ENCODE results near the gene SYF2. TPM values are rescaled to one million over a fixed set of nuclear protein-coding genes. Genes with fewer than 3 reads are reported as not detected.

SYF2 gene
- total and polyA plus RNA-seq, 2 experiments from 2014 or later, result 34.2 to 66.3 TPM

- DNase-seq (ENCODE audit: low spot score), result no peak
- Histone ChIP-seq H4K20me1 (ENCODE audit: insufficient read depth, poor library complexity, severe bottlenecking) (no peaks in the 10 kb centered on the region), H3K4me2 (no peak overlapping the region), H3K9me2 (replicated peaks; ENCODE audit: insufficient read depth) (no peaks in the 10 kb centered on the region), H3K79me2 (no peaks in the 10 kb centered on the region), H3K4me1 (ENCODE audit: insufficient read depth) (no peaks in the 10 kb centered on the region), H3K27me3 (no peaks in the 10 kb centered on the region), H3K36me3 (replicated peaks; ENCODE audit: insufficient read depth, low read depth) (no peaks in the 10 kb centered on the region), H3K27ac (no peak overlapping the region), H2AFZ (no peak overlapping the region), H3K4me3 (no peak overlapping the region), H3K9me3 (ENCODE audit: low read depth) (no peaks in the 10 kb centered on the region)
- TF ChIP-seq EZH2phosphoT487 (IDR thresholded peaks at IDR 0.05; ENCODE audit: low read depth, severe bottlenecking, unreplicated experiment), result no peak
- no peak for TF ChIP-seq EZH2 (IDR thresholded peaks at IDR 0.05; ENCODE audit: borderline replicate concordance)
- TF ChIP-seq CTCF (IDR thresholded peaks at IDR 0.05; ENCODE audit: poor library complexity), result no peak
- over 99% methylated on average over 4 of the region's 4 CpGs for WGBS (ENCODE audit: low lambda C conversion rate, missing lambda C conversion rate)
Observed at GRCh38 chr1:25209516-25209915, 22.8 kb downstream of the SYF2 start.

GRCh38 chr1:25208561-25209222, 23.6 kb downstream of the SYF2 start:
- WGBS (ENCODE audit: low lambda C conversion rate, missing lambda C conversion rate), result 71% methylated on average over 2 of the region's 2 CpGs
- no peak overlapping the region for H3K27ac ChIP-seq

GRCh38 chr1:25208092-25208491, 24.2 kb downstream of the SYF2 start:
- no peaks in the 10 kb centered on the region for H4K20me1 ChIP-seq (ENCODE audit: insufficient read depth, poor library complexity, severe bottlenecking)
- no peak overlapping the region for H3K4me2 ChIP-seq
- no peak overlapping the region for H3K27ac ChIP-seq
- H3K36me3 ChIP-seq (replicated peaks; ENCODE audit: insufficient read depth, low read depth), result no peaks in the 10 kb centered on the region
- DNase-seq (ENCODE audit: low spot score), result no peak
- H3K4me3 ChIP-seq, result no peak overlapping the region
- H3K9me3 ChIP-seq (ENCODE audit: low read depth), result no peaks in the 10 kb centered on the region
- no peak overlapping the region for H2AFZ ChIP-seq
- 73% methylated on average over 1 of the region's 1 CpG for WGBS (ENCODE audit: low lambda C conversion rate, missing lambda C conversion rate)
- H3K9me2 ChIP-seq (replicated peaks; ENCODE audit: insufficient read depth), result no peaks in the 10 kb centered on the region
- TF ChIP-seq EZH2 (IDR thresholded peaks at IDR 0.05; ENCODE audit: borderline replicate concordance), result no peak
- no peak for TF ChIP-seq CTCF (IDR thresholded peaks at IDR 0.05; ENCODE audit: poor library complexity)
- TF ChIP-seq EZH2phosphoT487 (IDR thresholded peaks at IDR 0.05; ENCODE audit: low read depth, severe bottlenecking, unreplicated experiment), result no peak
- H3K79me2 ChIP-seq, result no peaks in the 10 kb centered on the region
- no peaks in the 10 kb centered on the region for H3K27me3 ChIP-seq
- no peaks in the 10 kb centered on the region for H3K4me1 ChIP-seq (ENCODE audit: insufficient read depth)

More at GRCh38 chr1:25208561-25209222, 23.6 kb downstream of the SYF2 start:
- no peaks in the 10 kb centered on the region for H3K36me3 ChIP-seq (replicated peaks; ENCODE audit: insufficient read depth, low read depth)
- H3K4me3 ChIP-seq, result no peak overlapping the region
- no peaks in the 10 kb centered on the region for H3K4me1 ChIP-seq (ENCODE audit: insufficient read depth)
- no peak for TF ChIP-seq EZH2 (IDR thresholded peaks at IDR 0.05; ENCODE audit: borderline replicate concordance)
- no peak for TF ChIP-seq EZH2phosphoT487 (IDR thresholded peaks at IDR 0.05; ENCODE audit: low read depth, severe bottlenecking, unreplicated experiment)
- no peak for TF ChIP-seq CTCF (IDR thresholded peaks at IDR 0.05; ENCODE audit: poor library complexity)
- H3K27me3 ChIP-seq, result no peaks in the 10 kb centered on the region
- no peaks in the 10 kb centered on the region for H3K9me3 ChIP-seq (ENCODE audit: low read depth)
- no peaks in the 10 kb centered on the region for H3K79me2 ChIP-seq
- H4K20me1 ChIP-seq (ENCODE audit: insufficient read depth, poor library complexity, severe bottlenecking), result no peaks in the 10 kb centered on the region
- DNase-seq (ENCODE audit: low spot score), result no peak
- no peak overlapping the region for H2AFZ ChIP-seq
- H3K4me2 ChIP-seq, result no peak overlapping the region
- H3K9me2 ChIP-seq (replicated peaks; ENCODE audit: insufficient read depth), result no peaks in the 10 kb centered on the region
